ENCODE data around the gene RASAL2. TPM values are rescaled to one million over a fixed set of nuclear protein-coding genes. Genes with fewer than 3 reads are reported as not detected.

Gene RASAL2
- total RNA-seq, 5 donors from 2014 or later (not counting 1 experiment from before 2014, with no cell fraction given): 0.05 to 0.19 (median 0.11) TPM; not detected in 1

DNA sequence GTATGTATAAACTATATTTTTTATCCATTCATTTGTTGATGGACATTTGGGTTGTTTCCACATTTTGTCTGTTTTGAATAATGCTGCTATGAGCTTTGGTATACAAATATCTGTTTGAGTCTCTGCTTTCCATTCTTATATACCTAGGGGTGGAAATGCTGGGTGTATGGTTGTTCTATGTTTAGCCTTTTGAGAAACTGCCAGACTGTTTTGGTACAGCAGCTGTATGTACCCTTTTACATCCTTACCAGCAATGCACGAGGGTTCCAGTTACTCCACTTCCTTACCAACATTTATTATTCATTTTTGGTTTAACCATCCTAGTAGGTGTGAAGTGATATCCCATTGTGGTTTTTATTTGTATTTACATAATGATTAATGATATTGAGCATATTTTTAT, 13.9 kb downstream of the RASAL2 start:
- no peaks in the 10 kb centered on the region for H3K27me3 Mint-ChIP-seq

DNA sequence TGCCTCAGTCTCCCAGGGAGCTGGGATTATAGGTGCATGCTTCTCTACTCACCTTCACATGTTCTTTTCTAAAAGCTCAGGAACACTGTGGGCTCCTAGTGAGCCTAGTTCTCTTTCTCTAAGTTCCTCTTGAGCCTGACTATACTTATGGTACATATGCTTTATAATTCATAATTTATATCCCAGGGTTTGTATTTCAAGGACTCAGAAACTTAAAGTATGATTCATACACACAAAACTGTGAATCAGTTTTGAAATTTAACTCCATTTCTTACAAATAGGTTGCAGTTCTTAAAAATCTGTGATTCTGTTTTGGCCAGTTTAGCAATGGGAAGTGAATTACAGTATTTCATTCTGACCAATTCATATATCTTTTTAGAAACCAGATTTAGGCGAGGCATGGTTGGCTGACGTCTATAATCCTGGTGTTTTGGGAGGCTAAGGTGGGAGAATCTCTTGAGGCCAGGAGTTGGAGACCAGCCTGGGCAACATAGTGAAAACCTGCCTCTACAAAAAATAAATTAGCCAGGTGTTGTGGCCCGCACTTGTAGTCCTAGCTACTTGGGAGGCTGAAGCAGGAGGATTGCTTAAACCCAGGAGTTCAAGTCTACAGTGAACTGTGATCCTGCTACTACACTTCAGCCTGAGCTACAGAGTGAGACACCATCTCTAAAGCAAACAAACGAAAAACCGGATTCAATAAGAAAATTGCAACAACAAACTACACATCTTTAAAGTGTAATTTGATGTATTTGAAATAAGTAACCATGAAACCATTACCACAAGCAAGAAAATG, 15.6 kb downstream of the RASAL2 start:
- no peak for ATAC-seq (replicated peaks in 1 of 4)
- H3K27me3 Mint-ChIP-seq: no peaks in the 10 kb centered on the region
- no peaks in the 10 kb centered on the region for H3K4me1 Mint-ChIP-seq
- no peak overlapping the region for H3K4me3 Mint-ChIP-seq
- Histone ChIP-seq H3K4me1 (ENCODE audit: control insufficient read depth in 1 of 2, extremely low read depth in 1 of 2, insufficient read depth in 2 of 2, low read length in 2 of 2) (no peaks in the 10 kb centered on the region), H3K27ac (ENCODE audit: low read length) (no peak overlapping the region), H3K9me3 (no peaks in the 10 kb centered on the region), H3K4me3 (ENCODE audit: control insufficient read depth in 1 of 2, extremely low read depth in 1 of 2, low read length in 1 of 2) (no peak overlapping the region), H3K27me3 (replicated peaks in 1 of 2; ENCODE audit: control insufficient read depth in 2 of 2, extremely low read depth in 1 of 2, insufficient read depth in 2 of 2, low read length in 1 of 2) (no peaks in the 10 kb centered on the region), H3K36me3 (ENCODE audit: control insufficient read depth in 2 of 2, extremely low read depth in 1 of 2, insufficient read depth in 1 of 2, low read length in 1 of 2) (no peaks in the 10 kb centered on the region)
- WGBS (ENCODE audit: insufficient coverage): no CpG with 5 or more reads among the region's 5 CpGs
- H3K9me3 Mint-ChIP-seq: no peaks in the 10 kb centered on the region
- H3K27ac Mint-ChIP-seq: no peak overlapping the region
- no peaks in the 10 kb centered on the region for H3K36me3 Mint-ChIP-seq
- ChIA-PET POLR2A (interaction anchor here in 1 of 2 donors (0.6 kb wide), 1 partner anchor 107 kb away, joined by 3 read pairs; no protein-coding TSS in a partner anchor), CTCF (no interaction called here)
- no peak for DNase-seq

More for the DNA sequence above, 13.9 kb downstream of the RASAL2 start:
- H3K4me3 ChIP-seq (ENCODE audit: control insufficient read depth in 1 of 2, extremely low read depth in 1 of 2, low read length in 1 of 2): no peak overlapping the region
- ChIA-PET CTCF (no interaction called here), POLR2A (no interaction called here)
- ATAC-seq (replicated peaks in 1 of 4) (no peak), DNase-seq (no peak)
- H3K27me3 ChIP-seq (replicated peaks in 1 of 2; ENCODE audit: control insufficient read depth in 2 of 2, extremely low read depth in 1 of 2, insufficient read depth in 2 of 2, low read length in 1 of 2): no peaks in the 10 kb centered on the region
- no peak overlapping the region for H3K27ac Mint-ChIP-seq
- whole genome bisulfite sequencing (ENCODE audit: insufficient coverage): no CpG with 5 or more reads among the region's 1 CpG
- H3K4me1 Mint-ChIP-seq: no peaks in the 10 kb centered on the region
- no peak overlapping the region for H3K27ac ChIP-seq (ENCODE audit: low read length)
- no peaks in the 10 kb centered on the region for H3K36me3 ChIP-seq (ENCODE audit: control insufficient read depth in 2 of 2, extremely low read depth in 1 of 2, insufficient read depth in 1 of 2, low read length in 1 of 2)
- H3K4me1 ChIP-seq (ENCODE audit: control insufficient read depth in 1 of 2, extremely low read depth in 1 of 2, insufficient read depth in 2 of 2, low read length in 2 of 2): no peaks in the 10 kb centered on the region
- no peaks in the 10 kb centered on the region for H3K9me3 ChIP-seq
- H3K36me3 Mint-ChIP-seq: no peaks in the 10 kb centered on the region
- no peaks in the 10 kb centered on the region for H3K9me3 Mint-ChIP-seq
- H3K4me3 Mint-ChIP-seq: no peak overlapping the region

DNA sequence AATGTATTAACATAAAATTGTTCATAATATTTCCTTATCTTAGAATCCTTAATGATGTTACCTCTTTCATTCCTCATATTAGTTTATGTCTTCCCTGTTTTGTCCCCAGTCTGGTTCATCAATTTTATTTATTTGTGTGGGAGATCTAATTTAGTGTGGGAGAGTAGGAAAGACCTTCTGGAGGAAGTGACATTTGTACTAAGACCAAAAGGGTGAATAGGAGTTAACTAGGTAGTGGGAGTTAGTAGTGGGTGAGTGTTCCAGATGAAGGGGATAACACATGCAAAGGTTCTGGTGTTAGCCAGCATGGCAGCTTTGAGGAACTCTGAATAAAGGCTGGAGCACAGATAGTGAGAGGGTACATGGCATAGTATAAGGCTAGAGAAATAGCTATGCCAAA, 21.4 kb downstream of the RASAL2 start:
- no peak for ATAC-seq (replicated peaks in 1 of 4)
- H3K9me3 Mint-ChIP-seq: peaks cover 0 to 4% (median 0%) of the 10 kb centered on the region in 3 donors
- no peak overlapping the region for H3K4me3 Mint-ChIP-seq
- H3K9me3 ChIP-seq: no peaks in the 10 kb centered on the region
- no peaks in the 10 kb centered on the region for H3K36me3 Mint-ChIP-seq
- H3K36me3 ChIP-seq (ENCODE audit: control insufficient read depth in 2 of 2, extremely low read depth in 1 of 2, insufficient read depth in 1 of 2, low read length in 1 of 2): no peaks in the 10 kb centered on the region
- no peak overlapping the region for H3K27ac ChIP-seq (ENCODE audit: low read length)
- no peaks in the 10 kb centered on the region for H3K4me1 Mint-ChIP-seq
- no peaks in the 10 kb centered on the region for H3K27me3 ChIP-seq (replicated peaks in 1 of 2; ENCODE audit: control insufficient read depth in 2 of 2, extremely low read depth in 1 of 2, insufficient read depth in 2 of 2, low read length in 1 of 2)
- H3K27ac Mint-ChIP-seq: no peak overlapping the region
- ChIA-PET CTCF (no interaction called here), POLR2A (no interaction called here)
- no peaks in the 10 kb centered on the region for H3K4me1 ChIP-seq (ENCODE audit: control insufficient read depth in 1 of 2, extremely low read depth in 1 of 2, insufficient read depth in 2 of 2, low read length in 2 of 2)
- DNase-seq: no peak
- no peaks in the 10 kb centered on the region for H3K27me3 Mint-ChIP-seq
- H3K4me3 ChIP-seq (ENCODE audit: control insufficient read depth in 1 of 2, extremely low read depth in 1 of 2, low read length in 1 of 2): no peak overlapping the region

DNA sequence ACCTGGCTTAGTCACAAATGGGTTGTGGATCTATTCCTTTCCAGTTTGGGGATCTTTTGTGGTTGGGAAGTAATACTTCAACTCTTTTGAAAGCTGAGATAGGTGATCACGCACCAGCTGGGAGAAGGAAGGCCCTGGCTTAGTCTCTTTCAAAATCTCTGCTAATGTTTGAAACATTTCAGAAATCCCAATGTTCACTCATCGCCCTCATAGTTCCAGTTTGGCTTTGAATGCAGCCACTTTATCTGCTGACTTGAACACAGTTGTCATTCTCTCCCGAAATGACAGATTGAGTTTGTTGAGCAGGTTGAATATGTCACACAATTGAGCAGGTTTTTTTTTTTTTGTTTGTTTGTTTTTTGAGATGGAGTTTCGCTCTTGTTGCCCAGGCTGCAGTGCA, 24.6 kb downstream of the RASAL2 start:
- 94% methylated on average over 2 of the region's 4 CpGs for WGBS (ENCODE audit: insufficient coverage)

DNA sequence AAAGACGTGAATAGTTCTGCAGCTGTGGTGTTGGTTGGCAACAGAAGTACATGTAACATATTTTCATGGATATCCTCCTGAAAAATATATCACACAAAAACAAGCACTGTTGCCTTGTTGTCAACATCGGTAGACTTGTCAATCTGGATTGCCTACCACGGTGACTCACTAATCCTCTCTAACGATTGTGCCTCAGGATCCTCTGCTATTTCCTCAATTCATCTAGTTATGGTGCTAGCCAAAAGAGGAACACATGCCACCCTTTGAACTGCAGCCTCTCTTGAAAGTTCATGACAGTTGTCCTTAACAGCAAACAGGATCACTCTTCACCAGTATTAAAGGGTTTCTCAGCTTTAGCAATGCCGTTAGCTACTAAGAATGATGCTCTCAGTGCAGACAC, 25.7 kb downstream of the RASAL2 start:
- Histone ChIP-seq H3K4me1 (ENCODE audit: control insufficient read depth in 1 of 2, extremely low read depth in 1 of 2, insufficient read depth in 2 of 2, low read length in 2 of 2) (no peaks in the 10 kb centered on the region), H3K9me3 (no peaks in the 10 kb centered on the region), H3K27me3 (replicated peaks in 1 of 2; ENCODE audit: control insufficient read depth in 2 of 2, extremely low read depth in 1 of 2, insufficient read depth in 2 of 2, low read length in 1 of 2) (no peaks in the 10 kb centered on the region), H3K4me3 (ENCODE audit: control insufficient read depth in 1 of 2, extremely low read depth in 1 of 2, low read length in 1 of 2) (no peak overlapping the region), H3K36me3 (ENCODE audit: control insufficient read depth in 2 of 2, extremely low read depth in 1 of 2, insufficient read depth in 1 of 2, low read length in 1 of 2) (no peaks in the 10 kb centered on the region), H3K27ac (ENCODE audit: low read length) (no peak overlapping the region)
- H3K9me3 Mint-ChIP-seq: peaks cover 0 to 11% (median 0%) of the 10 kb centered on the region in 3 donors
- no peaks in the 10 kb centered on the region for H3K27me3 Mint-ChIP-seq
- CTCF ChIA-PET: no interaction called here
- H3K4me3 Mint-ChIP-seq: no peak overlapping the region
- H3K36me3 Mint-ChIP-seq: no peaks in the 10 kb centered on the region
- POLR2A ChIA-PET: no interaction called here
- DNase-seq (no peak), ATAC-seq (replicated peaks in 1 of 4) (no peak)
- WGBS (ENCODE audit: insufficient coverage): 55% methylated on average over 3 of the region's 5 CpGs
- no peaks in the 10 kb centered on the region for H3K4me1 Mint-ChIP-seq
- H3K27ac Mint-ChIP-seq: no peak overlapping the region

More for the DNA sequence above, 24.6 kb downstream of the RASAL2 start:
- H3K27me3 ChIP-seq (replicated peaks in 1 of 2; ENCODE audit: control insufficient read depth in 2 of 2, extremely low read depth in 1 of 2, insufficient read depth in 2 of 2, low read length in 1 of 2): no peaks in the 10 kb centered on the region
- no peaks in the 10 kb centered on the region for H3K4me1 ChIP-seq (ENCODE audit: control insufficient read depth in 1 of 2, extremely low read depth in 1 of 2, insufficient read depth in 2 of 2, low read length in 2 of 2)
- H3K9me3 ChIP-seq: no peaks in the 10 kb centered on the region
- no peaks in the 10 kb centered on the region for H3K36me3 Mint-ChIP-seq
- ChIA-PET CTCF (no interaction called here), POLR2A (no interaction called here)
- DNase-seq: no peak
- no peaks in the 10 kb centered on the region for H3K36me3 ChIP-seq (ENCODE audit: control insufficient read depth in 2 of 2, extremely low read depth in 1 of 2, insufficient read depth in 1 of 2, low read length in 1 of 2)
- no peak overlapping the region for H3K27ac Mint-ChIP-seq
- no peak for ATAC-seq (replicated peaks in 1 of 4)
- no peaks in the 10 kb centered on the region for H3K4me1 Mint-ChIP-seq
- H3K9me3 Mint-ChIP-seq: peaks cover 0 to 11% (median 0%) of the 10 kb centered on the region in 3 donors
- no peaks in the 10 kb centered on the region for H3K27me3 Mint-ChIP-seq
- H3K4me3 ChIP-seq (ENCODE audit: control insufficient read depth in 1 of 2, extremely low read depth in 1 of 2, low read length in 1 of 2): no peak overlapping the region
- H3K4me3 Mint-ChIP-seq: no peak overlapping the region
- H3K27ac ChIP-seq (ENCODE audit: low read length): no peak overlapping the region

DNA sequence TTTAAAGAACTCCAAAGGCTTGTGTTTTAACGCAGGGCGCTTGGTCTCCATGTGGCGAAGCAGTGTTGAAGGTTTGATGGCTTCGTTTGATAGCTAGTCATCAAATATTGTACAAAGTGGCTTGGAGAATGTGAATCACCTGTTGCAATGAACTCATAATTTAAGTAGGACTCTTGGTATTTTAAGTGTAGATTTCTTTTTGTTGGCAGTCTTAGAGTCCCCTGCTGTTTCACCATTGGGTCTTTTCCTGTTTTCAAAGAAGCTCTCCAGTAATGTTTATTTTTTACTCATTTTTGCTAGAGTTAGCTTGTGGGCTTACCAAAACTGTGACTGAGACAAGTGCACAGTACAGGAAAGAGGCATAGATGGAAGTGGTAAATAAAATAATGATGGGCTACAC, 26.2 kb downstream of the RASAL2 start:
- Histone ChIP-seq H3K27me3 (replicated peaks in 1 of 2; ENCODE audit: control insufficient read depth in 2 of 2, extremely low read depth in 1 of 2, insufficient read depth in 2 of 2, low read length in 1 of 2) (no peaks in the 10 kb centered on the region), H3K4me1 (ENCODE audit: control insufficient read depth in 1 of 2, extremely low read depth in 1 of 2, insufficient read depth in 2 of 2, low read length in 2 of 2) (no peaks in the 10 kb centered on the region), H3K27ac (ENCODE audit: low read length) (no peak overlapping the region), H3K9me3 (no peaks in the 10 kb centered on the region), H3K4me3 (ENCODE audit: control insufficient read depth in 1 of 2, extremely low read depth in 1 of 2, low read length in 1 of 2) (no peak overlapping the region), H3K36me3 (ENCODE audit: control insufficient read depth in 2 of 2, extremely low read depth in 1 of 2, insufficient read depth in 1 of 2, low read length in 1 of 2) (no peaks in the 10 kb centered on the region)
- POLR2A ChIA-PET: no interaction called here
- ATAC-seq (replicated peaks in 1 of 4) (no peak), DNase-seq (no peak)
- Mint-ChIP-seq H3K27ac (no peak overlapping the region), H3K9me3 (peaks cover 0 to 11% (median 0%) of the 10 kb centered on the region in 3 donors), H3K4me3 (no peak overlapping the region), H3K27me3 (no peaks in the 10 kb centered on the region), H3K4me1 (no peaks in the 10 kb centered on the region), H3K36me3 (no peaks in the 10 kb centered on the region)
- CTCF ChIA-PET: no interaction called here
- 100% methylated on average over 1 of the region's 4 CpGs for WGBS (ENCODE audit: insufficient coverage)

Measured in T-cell (primary cell).